Inflammatory macrophage (primary cell): ENCODE data around the gene FOXJ1.

Source experiments
- DNase-seq, 2 donors: peaks; one replicate each; pipeline ENCODE4 v3.0.0-alpha.2; 2020 to 2022

The FOXJ1 gene

GRCh38 chr17:76160896-76161528 lies 20.0 kb upstream of the FOXJ1 start:
- DNase-seq, result no peak

- no peak for DNase-seq
These were observed 18.1 kb upstream of the FOXJ1 start for GRCh38 chr17:76159157-76159556.

- DNase-seq, result no peak
These were observed 16.7 kb upstream of the FOXJ1 start for GRCh38 chr17:76157759-76158158.

- DNase-seq, result no peak
These were observed 15.6 kb upstream of the FOXJ1 start for GRCh38 chr17:76156662-76156991.

- DNase-seq, result no peak
These were observed 15.1 kb upstream of the FOXJ1 start for GRCh38 chr17:76155988-76156661.

GRCh38 chr17:76154936-76155845 lies 14.1 kb upstream of the FOXJ1 start:
- no peak for DNase-seq

- no peak for DNase-seq
These were observed 13.2 kb upstream of the FOXJ1 start for GRCh38 chr17:76154292-76154691.

GRCh38 chr17:76153640-76154039 lies 12.6 kb upstream of the FOXJ1 start:
- DNase-seq, result no peak

GRCh38 chr17:76153202-76153601 lies 12.2 kb upstream of the FOXJ1 start:
- no peak for DNase-seq

GRCh38 chr17:76152591-76152990 lies 11.5 kb upstream of the FOXJ1 start:
- DNase-seq, result no peak

- DNase-seq, result no peak
These were observed 10.9 kb upstream of the FOXJ1 start for GRCh38 chr17:76151896-76152454.

- no peak for DNase-seq
These were observed 9.9 kb upstream of the FOXJ1 start for GRCh38 chr17:76150712-76151622.

GRCh38 chr17:76149214-76149613 lies 8.2 kb upstream of the FOXJ1 start:
- DNase-seq, result no peak

GRCh38 chr17:76148015-76148326 lies 6.9 kb upstream of the FOXJ1 start:
- DNase-seq, result no peak

GRCh38 chr17:76147211-76148014 lies 6.4 kb upstream of the FOXJ1 start:
- peak; percentile 26 to 36 for DNase-seq

- DNase-seq, result no peak
These were observed 5.2 kb upstream of the FOXJ1 start for GRCh38 chr17:76146053-76146851.

GRCh38 chr17:76145231-76146052 lies 4.4 kb upstream of the FOXJ1 start:
- peak in 1 of 2 donors; percentile 6 for DNase-seq

GRCh38 chr17:76142585-76143041 lies 1.6 kb upstream of the FOXJ1 start:
- no peak for DNase-seq

- no peak for DNase-seq
These were observed 1.1 kb upstream of the FOXJ1 start for GRCh38 chr17:76142039-76142584.
